A549 (cell line): Measurements from ENCODE around the gene TCF23. TPM values are rescaled to one million over a fixed set of nuclear protein-coding genes. Genes with fewer than 3 reads are reported as not detected.

Source experiments
- ATAC-seq, 2 experiments: fragments of 200-7000 bp in 1 of 2; fragments of >200 bp in 1 of 2; cut with Nextera tagmentation in 1 of 2; cut with Tn5 transposase in 1 of 2; 3 replicates each; pipeline versions ENCODE4 v1.8.0 to v1.9.1; 2018 to 2020; ENCODE audit warnings: mild to moderate bottlenecking in 1 of 2, moderate library complexity in 1 of 2
- CTCF ChIA-PET: fragments of 300-600 bp; sonication (Branson Sonifier 250); formaldehyde crosslinking; extraction: SDS; loops from one replicate; lab custom pipeline; 2021; ENCODE audit warnings: antibody characterized with exemption, inconsistent platforms; lab: Yijun Ruan, JAX
- POLR2A ChIA-PET: fragments of 350-600 bp; formaldehyde crosslinking; extraction: SDS; loops from one replicate; lab custom pipeline; 2021; ENCODE audit warnings: antibody characterized with exemption, inconsistent platforms; lab: Yijun Ruan, JAX
- DNase-seq, 2 experiments: peaks; one replicate each; pipeline versions ENCODE4 v3.0.0 to v3.0.0-alpha.2; 2011 to 2016; ENCODE audit warnings: low read depth in 1 of 2, low spot score in 1 of 2
- FAIRE-seq: peaks from 2 replicates; lab custom pipeline; 2011; peaks lifted over from hg19 to GRCh38; lab: Jason Lieb, UNC
- H3K27ac ChIP-seq, 2 experiments: fragments of >200 bp; sonication (Bioruptor Twin); formaldehyde crosslinking; 3 replicates each; pipeline ENCODE4 v1.5.1; 2016 to 2017
- H3K4me1 ChIP-seq: fragments of >200 bp; sonication (Bioruptor Twin); formaldehyde crosslinking; 3 replicates; pipeline ENCODE4 v1.6.1; 2016
- H3K4me2 ChIP-seq: fragments of >200 bp; sonication (Bioruptor Twin); formaldehyde crosslinking; 3 replicates; pipeline ENCODE4 v1.6.1; 2016
- H3K4me3 ChIP-seq: fragments of >200 bp; sonication (Bioruptor Twin); formaldehyde crosslinking; 3 replicates; pipeline ENCODE4 v1.5.1; 2016
- H3K9me3 ChIP-seq: fragments of >200 bp; sonication (Bioruptor Twin); formaldehyde crosslinking; 3 replicates; pipeline ENCODE4 v1.6.1; 2016
- CBX2 ChIP-seq: fragments of 200-600 bp; sonication (generic); IDR thresholded peaks from 2 replicates; pipeline ENCODE4 v1.6.1; 2016; ENCODE audit warnings: low read depth, mild to moderate bottlenecking, borderline replicate concordance
- CEBPB ChIP-seq, 2 experiments: fragments of >200 bp in 1 of 2; sonication (Bioruptor Twin) in 1 of 2; formaldehyde crosslinking in 1 of 2; IDR thresholded peaks; 2 replicates each; pipeline ENCODE4 v1.6.1; 2012 to 2016
- ESRRA ChIP-seq: fragments of 150-350 bp; IDR thresholded peaks from 2 replicates; pipeline ENCODE4 v1.6.1; 2014; ENCODE audit warnings: mild to moderate bottlenecking, low read length, borderline replicate concordance
- HOXB13 ChIP-seq: fragments of 250-450 bp; sonication (Bioruptor Pico); IDR thresholded peaks from 2 replicates; pipeline ENCODE4 v1.5.0; 2020; ENCODE audit warnings: low read depth, mild to moderate bottlenecking, moderate library complexity
- KDM5A ChIP-seq: fragments of 200-600 bp; sonication (generic); IDR thresholded peaks from 2 replicates; pipeline ENCODE4 v1.6.1; 2016; ENCODE audit warnings: antibody characterized with exemption, mild to moderate bottlenecking
- MAFK ChIP-seq: fragments of 450-650 bp; IDR thresholded peaks from 2 replicates; pipeline ENCODE4 v1.6.1; 2014; ENCODE audit not compliant: partially characterized antibody
- MYC ChIP-seq: IDR thresholded peaks from 2 replicates; pipeline ENCODE4 v1.6.1; 2012; ENCODE audit warnings: mild to moderate bottlenecking, inconsistent platforms, low read length, improper control_type of control experiment, borderline replicate concordance
- POLR2AphosphoS2 ChIP-seq: conservative IDR thresholded peaks from 2 replicates; pipeline ENCODE4 v1.6.1; 2012; ENCODE audit warnings: low read length, improper control_type of control experiment, inconsistent platforms
- RCOR1 ChIP-seq: fragments of 150-350 bp; IDR thresholded peaks from 2 replicates; pipeline ENCODE4 v1.6.1; 2014; ENCODE audit warnings: antibody characterized with exemption, low read length, low read depth
- RFX5 ChIP-seq: fragments of 450-650 bp; IDR thresholded peaks from 2 replicates; pipeline ENCODE4 v1.7.1; 2014; ENCODE audit warnings: antibody characterized with exemption, mild to moderate bottlenecking, moderate library complexity
- ZFP36 ChIP-seq: fragments of 450-650 bp; IDR thresholded peaks from 2 replicates; pipeline ENCODE4 v1.6.1; 2014; ENCODE audit warnings: borderline replicate concordance; ENCODE audit not compliant: partially characterized antibody
- WGBS: methylation state at CpG from one replicate; pipeline ENCODE4 v1.1.6; 2017; ENCODE audit errors: missing lambda C conversion rate; 5-methylcytosine and 5-hydroxymethylcytosine counted together
- polyA plus RNA-seq, 4 experiments: library from polyadenylated mRNA; depleted of rRNA in 3 of 4; stranded (reverse); fragments of >200 nt; fragmentation: RNase III in 1 of 4; extraction: RNeasy Plus Mini Kit Qiagen cat#74134 plus additional on column Dnase treatment in 1 of 4; gene quantifications; 2 replicates in 3 of 4; 3 replicates in 1 of 4; pipeline ENCODE4 v1.2.3, GENCODE V29; 2011 to 2017
- TF ChIP-seq, protein P1 (sequence below): fragments of 250-450 bp; sonication (Bioruptor Pico); IDR thresholded peaks from 2 replicates; pipeline ENCODE4 v1.5.0; 2021; ENCODE audit warnings: mild to moderate bottlenecking, moderate library complexity, borderline replicate concordance
- TF ChIP-seq, protein P2 (sequence below): fragments of 200-600 bp; sonication (generic); IDR thresholded peaks from 2 replicates; pipeline ENCODE4 v1.6.1; 2016; ENCODE audit warnings: antibody characterized with exemption, mild to moderate bottlenecking, moderate library complexity
- TF ChIP-seq, protein P3 (sequence below): IDR thresholded peaks from 2 replicates; pipeline ENCODE4 v1.6.1; 2012; ENCODE audit warnings: low read depth, borderline replicate concordance
- TF ChIP-seq, protein P4 (sequence below): fragments of >200 bp; sonication (Bioruptor Twin); formaldehyde crosslinking; IDR thresholded peaks from 3 replicates; pipeline ENCODE4 v1.6.1; 2016

The TCF23 gene
- polyA plus RNA-seq, 2 of the 4 experiments (the other 2 are of a cell fraction), result not detected

DNA sequence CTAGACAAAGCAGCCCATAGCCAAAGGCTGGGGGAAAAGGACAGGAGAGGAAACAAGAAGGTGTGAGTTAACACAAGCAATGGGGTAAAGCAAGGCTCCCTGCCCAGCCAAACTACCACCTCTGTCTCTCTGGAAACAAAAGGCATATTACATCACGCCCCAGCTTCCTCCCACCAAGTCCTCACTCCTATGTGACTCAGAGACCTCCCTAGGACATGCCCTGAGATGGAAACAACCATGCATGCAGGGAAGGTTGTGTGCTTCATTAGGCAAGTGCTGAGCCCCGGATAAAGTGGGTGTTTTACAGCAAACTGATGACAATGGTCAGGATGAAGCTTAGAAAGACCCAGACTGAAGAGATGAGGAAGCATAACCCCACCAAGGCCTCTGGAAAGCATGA is 54.0 kb downstream of the TCF23 start:
- WGBS, result 89% methylated on average over 2 of the region's 2 CpGs
- H3K4me3 ChIP-seq, result no peak overlapping the region
- H3K4me1 ChIP-seq, result no peaks in the 10 kb centered on the region
- FAIRE-seq, result no peak
- TF ChIP-seq RFX5 (no peak), CEBPB (IDR thresholded peaks at IDR 0.05) (no peak), MYC (no peak), MAFK (no peak), POLR2AphosphoS2 (no peak)
- TF ChIP-seq, protein P1, sequence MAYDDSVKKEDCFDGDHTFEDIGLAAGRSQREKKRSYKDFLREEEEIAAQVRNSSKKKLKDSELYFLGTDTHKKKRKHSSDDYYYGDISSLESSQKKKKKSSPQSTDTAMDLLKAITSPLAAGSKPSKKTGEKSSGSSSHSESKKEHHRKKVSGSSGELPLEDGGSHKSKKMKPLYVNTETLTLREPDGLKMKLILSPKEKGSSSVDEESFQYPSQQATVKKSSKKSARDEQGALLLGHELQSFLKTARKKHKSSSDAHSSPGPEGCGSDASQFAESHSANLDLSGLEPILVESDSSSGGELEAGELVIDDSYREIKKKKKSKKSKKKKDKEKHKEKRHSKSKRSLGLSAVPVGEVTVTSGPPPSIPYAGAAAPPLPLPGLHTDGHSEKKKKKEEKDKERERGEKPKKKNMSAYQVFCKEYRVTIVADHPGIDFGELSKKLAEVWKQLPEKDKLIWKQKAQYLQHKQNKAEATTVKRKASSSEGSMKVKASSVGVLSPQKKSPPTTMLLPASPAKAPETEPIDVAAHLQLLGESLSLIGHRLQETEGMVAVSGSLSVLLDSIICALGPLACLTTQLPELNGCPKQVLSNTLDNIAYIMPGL (CRISPR knock-in tag), result no peak
- H3K9me3 ChIP-seq, result no peaks in the 10 kb centered on the region
- no peak for ATAC-seq
- no peak for DNase-seq
- H3K4me2 ChIP-seq, result no peak overlapping the region
- POLR2A ChIA-PET, result interaction anchor here (0.8 to 0.9 kb wide), 2 partner anchors 9 to 132 kb away, joined by 3 read pairs; partner anchors contain the start of genes ATRAID, OST4 and SLC5A6
- no peak overlapping the region for H3K27ac ChIP-seq
- CTCF ChIA-PET, result interaction anchor here (1.0 to 4.9 kb wide), 4 partner anchors 11 to 116 kb away, joined by 5 to 21 read pairs (median 8); partner anchors contain the start of gene KHK

DNA sequence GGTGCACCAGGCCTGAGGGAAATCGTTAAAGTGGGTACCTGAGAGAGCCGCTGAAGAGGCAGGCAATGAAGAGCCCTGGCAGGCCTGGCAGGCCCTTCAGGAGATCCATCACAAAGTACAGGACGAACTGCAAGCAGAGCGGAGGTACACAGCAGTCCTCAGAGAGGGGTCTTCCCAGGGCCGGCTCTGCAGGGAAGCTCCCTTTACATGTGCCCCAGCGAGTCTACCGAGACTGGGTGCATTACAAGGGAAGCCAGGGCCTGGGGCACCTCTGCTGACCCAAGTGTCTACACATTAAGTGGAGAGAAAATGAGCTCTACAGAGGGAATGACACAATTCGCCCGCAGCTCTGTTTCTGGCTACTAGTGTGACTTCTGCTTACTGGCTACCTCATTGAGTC is 54.9 kb downstream of the TCF23 start:
- DNase-seq (no peak), ATAC-seq (no peak), FAIRE-seq (no peak)
- ChIA-PET POLR2A (interaction anchor here (1.0 kb wide), 1 partner anchor 8 kb away, joined by 3 read pairs; the partner anchor contains the start of genes ATRAID and SLC5A6), CTCF (interaction anchor here (1.0 to 4.9 kb wide), 7 partner anchors 12 to 242 kb away, joined by 3 to 21 read pairs (median 4); partner anchors contain the start of genes KHK and SLC30A3)
- Histone ChIP-seq H3K4me2 (no peak overlapping the region), H3K9me3 (no peaks in the 10 kb centered on the region), H3K4me3 (no peak overlapping the region), H3K4me1 (no peaks in the 10 kb centered on the region), H3K27ac (no peak overlapping the region)
- TF ChIP-seq HOXB13 (CRISPR knock-in tag), result no peak
- TF ChIP-seq ESRRA, result no peak
- no peak for TF ChIP-seq POLR2AphosphoS2
- no peak for TF ChIP-seq ZFP36
- TF ChIP-seq, protein P2, sequence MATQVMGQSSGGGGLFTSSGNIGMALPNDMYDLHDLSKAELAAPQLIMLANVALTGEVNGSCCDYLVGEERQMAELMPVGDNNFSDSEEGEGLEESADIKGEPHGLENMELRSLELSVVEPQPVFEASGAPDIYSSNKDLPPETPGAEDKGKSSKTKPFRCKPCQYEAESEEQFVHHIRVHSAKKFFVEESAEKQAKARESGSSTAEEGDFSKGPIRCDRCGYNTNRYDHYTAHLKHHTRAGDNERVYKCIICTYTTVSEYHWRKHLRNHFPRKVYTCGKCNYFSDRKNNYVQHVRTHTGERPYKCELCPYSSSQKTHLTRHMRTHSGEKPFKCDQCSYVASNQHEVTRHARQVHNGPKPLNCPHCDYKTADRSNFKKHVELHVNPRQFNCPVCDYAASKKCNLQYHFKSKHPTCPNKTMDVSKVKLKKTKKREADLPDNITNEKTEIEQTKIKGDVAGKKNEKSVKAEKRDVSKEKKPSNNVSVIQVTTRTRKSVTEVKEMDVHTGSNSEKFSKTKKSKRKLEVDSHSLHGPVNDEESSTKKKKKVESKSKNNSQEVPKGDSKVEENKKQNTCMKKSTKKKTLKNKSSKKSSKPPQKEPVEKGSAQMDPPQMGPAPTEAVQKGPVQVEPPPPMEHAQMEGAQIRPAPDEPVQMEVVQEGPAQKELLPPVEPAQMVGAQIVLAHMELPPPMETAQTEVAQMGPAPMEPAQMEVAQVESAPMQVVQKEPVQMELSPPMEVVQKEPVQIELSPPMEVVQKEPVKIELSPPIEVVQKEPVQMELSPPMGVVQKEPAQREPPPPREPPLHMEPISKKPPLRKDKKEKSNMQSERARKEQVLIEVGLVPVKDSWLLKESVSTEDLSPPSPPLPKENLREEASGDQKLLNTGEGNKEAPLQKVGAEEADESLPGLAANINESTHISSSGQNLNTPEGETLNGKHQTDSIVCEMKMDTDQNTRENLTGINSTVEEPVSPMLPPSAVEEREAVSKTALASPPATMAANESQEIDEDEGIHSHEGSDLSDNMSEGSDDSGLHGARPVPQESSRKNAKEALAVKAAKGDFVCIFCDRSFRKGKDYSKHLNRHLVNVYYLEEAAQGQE, result no peak
- TF ChIP-seq MYC, result no peak
- no peak for TF ChIP-seq CBX2
- TF ChIP-seq, protein P3, sequence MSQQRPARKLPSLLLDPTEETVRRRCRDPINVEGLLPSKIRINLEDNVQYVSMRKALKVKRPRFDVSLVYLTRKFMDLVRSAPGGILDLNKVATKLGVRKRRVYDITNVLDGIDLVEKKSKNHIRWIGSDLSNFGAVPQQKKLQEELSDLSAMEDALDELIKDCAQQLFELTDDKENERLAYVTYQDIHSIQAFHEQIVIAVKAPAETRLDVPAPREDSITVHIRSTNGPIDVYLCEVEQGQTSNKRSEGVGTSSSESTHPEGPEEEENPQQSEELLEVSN, result no peak
- TF ChIP-seq RCOR1, result no peak
- 94% methylated on average over 9 of the region's 9 CpGs for WGBS

DNA sequence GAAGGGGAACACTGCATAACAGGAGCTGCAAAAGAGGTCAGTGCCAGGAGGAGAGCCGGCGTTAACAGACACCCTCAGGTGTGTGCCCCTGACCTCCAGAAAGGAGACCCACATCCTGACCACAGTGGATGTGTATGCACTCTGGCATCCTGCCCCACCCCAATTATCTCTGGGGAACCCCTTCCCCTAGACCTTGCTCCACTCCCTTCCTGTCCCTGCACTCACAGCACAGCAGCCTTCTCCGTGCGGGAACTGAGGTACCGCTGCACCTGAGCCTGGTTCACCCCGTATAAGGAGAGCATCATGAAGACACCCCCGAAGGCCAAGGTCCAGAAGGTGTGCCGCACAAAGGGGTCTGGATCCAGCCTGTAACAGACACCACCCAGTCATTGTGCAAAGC is 55.8 kb downstream of the TCF23 start:
- ChIA-PET POLR2A (no interaction called here), CTCF (interaction anchor here (1.0 to 4.9 kb wide), 4 partner anchors 13 to 102 kb away, joined by 3 to 21 read pairs (median 6); partner anchors contain the start of gene SLC30A3)
- Histone ChIP-seq H3K9me3 (no peaks in the 10 kb centered on the region), H3K4me3 (no peak overlapping the region), H3K4me1 (no peaks in the 10 kb centered on the region), H3K27ac (no peak overlapping the region), H3K4me2 (no peak overlapping the region)
- TF ChIP-seq KDM5A, result no peak
- TF ChIP-seq, protein P4, sequence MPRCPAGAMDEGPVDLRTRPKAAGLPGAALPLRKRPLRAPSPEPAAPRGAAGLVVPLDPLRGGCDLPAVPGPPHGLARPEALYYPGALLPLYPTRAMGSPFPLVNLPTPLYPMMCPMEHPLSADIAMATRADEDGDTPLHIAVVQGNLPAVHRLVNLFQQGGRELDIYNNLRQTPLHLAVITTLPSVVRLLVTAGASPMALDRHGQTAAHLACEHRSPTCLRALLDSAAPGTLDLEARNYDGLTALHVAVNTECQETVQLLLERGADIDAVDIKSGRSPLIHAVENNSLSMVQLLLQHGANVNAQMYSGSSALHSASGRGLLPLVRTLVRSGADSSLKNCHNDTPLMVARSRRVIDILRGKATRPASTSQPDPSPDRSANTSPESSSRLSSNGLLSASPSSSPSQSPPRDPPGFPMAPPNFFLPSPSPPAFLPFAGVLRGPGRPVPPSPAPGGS, result no peak
- ATAC-seq, result no peak
- 94% methylated on average over 8 of the region's 8 CpGs for WGBS
- no peak for FAIRE-seq
- DNase-seq, result no peak
